IMR-90 (cell line): ENCODE results near the gene GOLT1A. TPM values are rescaled to one million over a fixed set of nuclear protein-coding genes. Genes with fewer than 3 reads are reported as not detected.

Experiments
- ATAC-seq: fragments of 200-7000 bp; cut with Tn5 transposase; 2 replicates; pipeline ENCODE4 v1.9.1; 2020; ENCODE audit warnings: low read depth, mild to moderate bottlenecking, moderate library complexity
- BruUV-seq: library from RNA; stranded (reverse); fragments of 400-500 nt; replicated peaks from 2 replicates; lab custom pipeline; 2021; lab: Mats Ljungman, UMichigan
- CTCF ChIA-PET: fragments of 300-600 bp; formaldehyde crosslinking; extraction: SDS; loops from one replicate; lab custom pipeline; 2021; ENCODE audit warnings: antibody characterized with exemption; lab: Yijun Ruan, JAX
- POLR2A ChIA-PET: fragments of 300-600 bp; sonication (Branson Sonifier 250); formaldehyde crosslinking; loops from one replicate; lab custom pipeline; 2022; ENCODE audit warnings: antibody characterized with exemption; ENCODE audit not compliant: unreplicated experiment; lab: Charles Lee
- DNase-seq: peaks from one replicate; pipeline ENCODE4 v3.0.0; 2013
- H2AFZ ChIP-seq: replicated peaks from 2 replicates; pipeline ENCODE3; 2013; ENCODE audit warnings: low read length, mild to moderate bottlenecking; ENCODE audit not compliant: poor library complexity
- H2AK5ac ChIP-seq: 2 replicates; pipeline ENCODE4 v1.6.1; 2013; ENCODE audit warnings: low read depth, low read length, inconsistent platforms
- H2AK9ac ChIP-seq: replicated peaks from 2 replicates; pipeline ENCODE3; 2013; ENCODE audit warnings: mild to moderate bottlenecking, low read depth, low read length, moderate library complexity; ENCODE audit not compliant: poor library complexity
- H2BK120ac ChIP-seq: 2 replicates; pipeline ENCODE4 v1.6.1; 2013; ENCODE audit warnings: low read depth, low read length, inconsistent platforms
- H2BK15ac ChIP-seq: 3 replicates; pipeline ENCODE4 v1.6.1; 2013; ENCODE audit warnings: low read depth, low read length, inconsistent platforms
- H2BK20ac ChIP-seq: 2 replicates; pipeline ENCODE4 v1.6.1; 2013; ENCODE audit warnings: low read depth, mild to moderate bottlenecking, inconsistent platforms, low read length, moderate library complexity
- H2BK5ac ChIP-seq: 2 replicates; pipeline ENCODE4 v1.6.1; 2013; ENCODE audit warnings: mild to moderate bottlenecking, low read depth, low read length, inconsistent platforms; ENCODE audit not compliant: poor library complexity, severe bottlenecking
- H3K14ac ChIP-seq: replicated peaks from 2 replicates; pipeline ENCODE4 v1.6.1; 2013; ENCODE audit warnings: low read depth, low read length, inconsistent platforms
- H3K18ac ChIP-seq: 2 replicates; pipeline ENCODE4 v1.6.1; 2013; ENCODE audit warnings: low read depth, low read length, control low read depth
- H3K23ac ChIP-seq: 2 replicates; pipeline ENCODE4 v1.6.1; 2013; ENCODE audit warnings: low read depth, low read length, inconsistent platforms
- H3K27ac ChIP-seq: 2 replicates; pipeline ENCODE4 v1.5.1; 2013; ENCODE audit warnings: mild to moderate bottlenecking, control low read depth, low read length; ENCODE audit not compliant: insufficient read depth
- H3K27me3 ChIP-seq: 2 replicates; pipeline ENCODE4 v1.6.1; 2013; ENCODE audit warnings: low read length; ENCODE audit not compliant: control insufficient read depth, insufficient read depth
- H3K36me3 ChIP-seq: 2 replicates; pipeline ENCODE4 v1.6.1; 2013; ENCODE audit warnings: low read length, mixed read lengths; ENCODE audit not compliant: control insufficient read depth, insufficient read depth
- H3K4ac ChIP-seq: 2 replicates; pipeline ENCODE4 v1.6.1; 2013; ENCODE audit warnings: low read depth, low read length, inconsistent platforms
- H3K4me1 ChIP-seq: 2 replicates; pipeline ENCODE4 v1.6.1; 2013; ENCODE audit warnings: low read length, mixed read lengths; ENCODE audit not compliant: control insufficient read depth, insufficient read depth
- H3K4me2 ChIP-seq: 2 replicates; pipeline ENCODE4 v1.6.1; 2013; ENCODE audit warnings: low read depth, mild to moderate bottlenecking, control low read depth, low read length, moderate library complexity
- H3K4me3 ChIP-seq: 2 replicates; pipeline ENCODE4 v1.5.1; 2013; ENCODE audit warnings: low read depth, mild to moderate bottlenecking, control low read depth, low read length, moderate library complexity; ENCODE audit not compliant: insufficient read depth
- H3K56ac ChIP-seq: 2 replicates; pipeline ENCODE4 v1.6.1; 2013; ENCODE audit warnings: low read length, inconsistent platforms; ENCODE audit not compliant: insufficient read depth; ENCODE audit errors: extremely low read depth
- H3K79me1 ChIP-seq, 2 experiments: 2 replicates each; pipeline ENCODE4 v1.6.1; 2013; ENCODE audit warnings: low read length in 2 of 2, inconsistent platforms in 1 of 2, low read depth in 1 of 2
- H3K9ac ChIP-seq: 2 replicates; pipeline ENCODE4 v1.6.1; 2013; ENCODE audit warnings: low read depth, low read length, control low read depth
- H3K9me1 ChIP-seq: 2 replicates; pipeline ENCODE4 v1.6.1; 2013; ENCODE audit warnings: low read length, inconsistent platforms; ENCODE audit not compliant: insufficient read depth
- H3K9me3 ChIP-seq: 2 replicates; pipeline ENCODE4 v1.6.1; 2013; ENCODE audit warnings: low read length; ENCODE audit not compliant: control insufficient read depth, insufficient read depth
- H4K20me1 ChIP-seq: 2 replicates; pipeline ENCODE4 v1.6.1; 2013; ENCODE audit warnings: low read length, inconsistent platforms; ENCODE audit not compliant: insufficient read depth
- H4K5ac ChIP-seq: 2 replicates; pipeline ENCODE4 v1.6.1; 2013; ENCODE audit warnings: mild to moderate bottlenecking, low read depth, low read length, control low read depth
- H4K8ac ChIP-seq, 2 experiments: 2 replicates each; pipeline ENCODE4 v1.6.1; 2013; ENCODE audit warnings: low read depth in 2 of 2, low read length in 2 of 2, control low read depth in 1 of 2, inconsistent platforms in 1 of 2
- H4K91ac ChIP-seq: 2 replicates; pipeline ENCODE4 v1.6.1; 2013; ENCODE audit warnings: low read depth, low read length, inconsistent platforms; ENCODE audit not compliant: insufficient read depth
- BHLHE40 ChIP-seq: fragments of 150-350 bp; IDR thresholded peaks from 2 replicates; pipeline ENCODE4 v1.6.1; 2016; ENCODE audit warnings: mild to moderate bottlenecking, low read depth, low read length
- CEBPB ChIP-seq: IDR thresholded peaks from 2 replicates; pipeline ENCODE4 v1.6.1; 2012; ENCODE audit warnings: low read depth, low read length, improper control_type of control experiment
- CHD1 ChIP-seq: IDR thresholded peaks from 2 replicates; pipeline ENCODE4 v1.6.1; 2012; ENCODE audit warnings: low read depth, low read length, improper control_type of control experiment
- CTCF ChIP-seq: conservative IDR thresholded peaks from 2 replicates; pipeline ENCODE4 v1.5.1; 2012; ENCODE audit warnings: mild to moderate bottlenecking, low read depth, low read length, improper control_type of control experiment
- FOS ChIP-seq: fragments of 150-350 bp; IDR thresholded peaks from 2 replicates; pipeline ENCODE4 v1.6.1; 2016; ENCODE audit warnings: low read depth, low read length
- MAFK ChIP-seq: IDR thresholded peaks from 2 replicates; pipeline ENCODE4 v1.6.1; 2012; ENCODE audit warnings: low read depth, low read length, improper control_type of control experiment
- MAZ ChIP-seq: IDR thresholded peaks from 2 replicates; pipeline ENCODE4 v1.6.1; 2012; ENCODE audit warnings: low read depth, mild to moderate bottlenecking, low read length, improper control_type of control experiment, moderate library complexity, borderline replicate concordance
- MXI1 ChIP-seq: IDR thresholded peaks from 2 replicates; pipeline ENCODE4 v1.6.1; 2012; ENCODE audit warnings: low read depth, mild to moderate bottlenecking, low read length, moderate library complexity, borderline replicate concordance
- NFE2L2 ChIP-seq: fragments of 150-350 bp; IDR thresholded peaks from 2 replicates; pipeline ENCODE4 v1.6.1; 2016; ENCODE audit warnings: low read depth, mild to moderate bottlenecking, low read length
- POLR2A ChIP-seq: IDR thresholded peaks from 2 replicates; pipeline ENCODE4 v1.6.1; 2012; ENCODE audit warnings: mild to moderate bottlenecking, low read depth, low read length
- RAD21 ChIP-seq: IDR thresholded peaks from 2 replicates; pipeline ENCODE4 v1.6.1; 2012; ENCODE audit warnings: low read length, improper control_type of control experiment
- RCOR1 ChIP-seq: IDR thresholded peaks from 2 replicates; pipeline ENCODE4 v1.6.1; 2012; ENCODE audit warnings: mild to moderate bottlenecking, low read length, improper control_type of control experiment; ENCODE audit not compliant: insufficient replicate concordance
- RFX5 ChIP-seq: IDR thresholded peaks from 2 replicates; pipeline ENCODE4 v1.8.0; 2012; ENCODE audit warnings: low read depth, mild to moderate bottlenecking, low read length, moderate library complexity
- SMC3 ChIP-seq: fragments of 150-350 bp; IDR thresholded peaks from 2 replicates; pipeline ENCODE4 v1.6.1; 2016; ENCODE audit warnings: low read depth, mild to moderate bottlenecking, antibody characterized with exemption, low read length, moderate library complexity
- USF2 ChIP-seq: fragments of 150-350 bp; IDR thresholded peaks from 2 replicates; pipeline ENCODE4 v1.6.1; 2017; ENCODE audit warnings: mild to moderate bottlenecking, antibody characterized with exemption, low read length, low read depth
- WGBS, 2 experiments: methylation state at CpG; one replicate each; pipeline versions ENCODE4 v1.1.5 to v1.1.7; 2013; ENCODE audit warnings: missing lambda C conversion rate in 2 of 2; ENCODE audit not compliant: insufficient read length in 1 of 2; ENCODE audit errors: extremely low coverage in 2 of 2; 5-methylcytosine and 5-hydroxymethylcytosine counted together
- dilution Hi-C: fragments of 300-500 bp; cut with HindIII; formaldehyde crosslinking; loops from one replicate; pipeline ENCODE4 v1.14.3; 2018; ENCODE audit warnings: low sequenced_read_pairs; ENCODE audit not compliant: unreplicated experiment
- in situ Hi-C: fragments of 300-500 bp; cut with MboI; formaldehyde crosslinking; loops from 3 replicates; pipeline ENCODE4 v1.14.3; 2019; ENCODE audit warnings: low sequenced_read_pairs, inconsistent platforms, mixed read lengths
- intact Hi-C: fragments of 100-400 bp; cut with micrococcal nuclease; formaldehyde crosslinking; loops from 2 replicates; pipeline ENCODE4 v1.10.0; 2022
- polyA plus RNA-seq, 3 experiments: library from polyadenylated mRNA; depleted of rRNA; stranded (reverse); fragments of >200 nt; gene quantifications; 2 replicates each; pipeline ENCODE4 v1.2.3, GENCODE V29; 2012; ENCODE audit warnings: low replicate concordance in 1 of 3
- total RNA-seq: library from RNA; depleted of rRNA; stranded (reverse); fragments of >200 nt; gene quantifications from 2 replicates; pipeline ENCODE4 v1.2.3, GENCODE V29; 2012
- TF ChIP-seq, protein P1 (sequence below): fragments of 150-350 bp; IDR thresholded peaks from 2 replicates; pipeline ENCODE4 v1.6.1; 2016; ENCODE audit warnings: low read depth, mild to moderate bottlenecking, low read length, moderate library complexity, borderline replicate concordance

GOLT1A gene
- total and polyA plus RNA-seq, 2 of the 4 experiments (the other 2 are of a cell fraction) = 0.32 TPM; not detected in 1

GRCh38 chr1:204191456-204191855 lies 22.3 kb downstream of the GOLT1A start:
- H3K14ac ChIP-seq = no peak overlapping the region
- in situ Hi-C loops = no loop called here
- no peak overlapping the region for H4K5ac ChIP-seq
- H4K91ac ChIP-seq = no peak overlapping the region
- H4K20me1 ChIP-seq = no peaks in the 10 kb centered on the region
- H4K8ac ChIP-seq = 0 out of 4 replicates have a peak overlapping the region, but pooled peaks of 1 of the 2 experiments have one; percentile 7
- ChIA-PET CTCF (interaction anchor here (0.6 to 1.2 kb wide), 2 partner anchors 167 to 207 kb away, joined by 3 to 5 read pairs; no protein-coding TSS in a partner anchor), POLR2A (no interaction called here)
- peak overlapping the region; percentile 43 for H2AFZ ChIP-seq
- peak overlapping the region; percentile 11 for H2BK5ac ChIP-seq
- no peak overlapping the region for H3K56ac ChIP-seq
- no TSS peak for BruUV-seq
- TF ChIP-seq, protein P1, sequence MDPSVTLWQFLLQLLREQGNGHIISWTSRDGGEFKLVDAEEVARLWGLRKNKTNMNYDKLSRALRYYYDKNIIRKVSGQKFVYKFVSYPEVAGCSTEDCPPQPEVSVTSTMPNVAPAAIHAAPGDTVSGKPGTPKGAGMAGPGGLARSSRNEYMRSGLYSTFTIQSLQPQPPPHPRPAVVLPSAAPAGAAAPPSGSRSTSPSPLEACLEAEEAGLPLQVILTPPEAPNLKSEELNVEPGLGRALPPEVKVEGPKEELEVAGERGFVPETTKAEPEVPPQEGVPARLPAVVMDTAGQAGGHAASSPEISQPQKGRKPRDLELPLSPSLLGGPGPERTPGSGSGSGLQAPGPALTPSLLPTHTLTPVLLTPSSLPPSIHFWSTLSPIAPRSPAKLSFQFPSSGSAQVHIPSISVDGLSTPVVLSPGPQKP = no peak
- TF ChIP-seq CHD1 (no peak), MXI1 (no peak), FOS (no peak), NFE2L2 (no peak), RFX5 (no peak), RAD21 (no peak), CEBPB (no peak), CTCF (no peak), MAFK (no peak), MAZ (no peak), USF2 (no peak), SMC3 (no peak), RCOR1 (no peak), BHLHE40 (no peak), POLR2A (no peak)
- H3K18ac ChIP-seq = no peak overlapping the region
- peaks cover 17% of the 10 kb centered on the region for H3K9me1 ChIP-seq
- 94% methylated on average over 2 of the region's 7 CpGs; no CpG with 5 or more reads in 1 of the 2 experiments for WGBS, 2 experiments
- peaks cover 6 to 14% of the 10 kb centered on the region in 2 experiments; a peak in 3 of 4 replicates for H3K79me1 ChIP-seq
- no peak overlapping the region for H3K4me2 ChIP-seq
- no peak overlapping the region for H3K23ac ChIP-seq
- no peak overlapping the region for H3K9ac ChIP-seq
- H3K27ac ChIP-seq = no peak overlapping the region
- no peak overlapping the region for H2AK5ac ChIP-seq
- peaks cover 24% of the 10 kb centered on the region for H3K4me1 ChIP-seq
- peak overlapping the region; percentile 15; the same call in 1 of the 2 replicates for H2BK120ac ChIP-seq
- DNase-seq (no peak), ATAC-seq (no peak)
- dilution Hi-C loops = no loop called here
- peak overlapping the region; percentile 35; the same call in 1 of the 3 replicates for H2BK15ac ChIP-seq
- no peaks in the 10 kb centered on the region for H3K36me3 ChIP-seq
- H2AK9ac ChIP-seq = no peak overlapping the region
- 0 out of 2 replicates have a peak overlapping the region, but pooled peaks have one; percentile 32 for H2BK20ac ChIP-seq
- intact Hi-C loops = no loop called here
- H3K4me3 ChIP-seq = no peak overlapping the region
- H3K4ac ChIP-seq = no peak overlapping the region; the same call in 1 of the 2 replicates
- no peaks in the 10 kb centered on the region for H3K9me3 ChIP-seq
- peaks cover 3% of the 10 kb centered on the region; the same call in 1 of the 2 replicates for H3K27me3 ChIP-seq
